K562 (cell line): Measurements from ENCODE around the gene CSDE1. TPM values are rescaled to one million over a fixed set of nuclear protein-coding genes. Genes with fewer than 3 reads are reported as not detected.

Experiments
- BCOR ChIP-seq: fragments of 450-650 bp; IDR thresholded peaks from 2 replicates; pipeline ENCODE4 v1.6.1; 2016
- BRD9 ChIP-seq: fragments of 450-650 bp; IDR thresholded peaks from 2 replicates; pipeline ENCODE4 v1.6.1; 2018; ENCODE audit warnings: low read depth; ENCODE audit not compliant: partially characterized antibody
- CBX1 ChIP-seq: sonication (generic); IDR thresholded peaks from 2 replicates; pipeline ENCODE4 v1.6.1; 2016; ENCODE audit warnings: antibody characterized with exemption, low read depth, mild to moderate bottlenecking
- HNRNPH1 ChIP-seq: fragments of 200-400 bp; formaldehyde crosslinking; optimal IDR thresholded peaks from 2 replicates; pipeline ENCODE3; 2017; ENCODE audit warnings: low read depth, mild to moderate bottlenecking, low read length, moderate library complexity
- HNRNPLL ChIP-seq: fragments of 200-400 bp; formaldehyde crosslinking; IDR thresholded peaks from 2 replicates; pipeline ENCODE4 v1.6.1; 2017; ENCODE audit warnings: low read length, low read depth, mild to moderate bottlenecking; ENCODE audit not compliant: poor library complexity, severe bottlenecking
- KLF16 ChIP-seq: IDR thresholded peaks from 2 replicates; pipeline ENCODE4 v1.6.1; 2016; ENCODE audit warnings: antibody characterized with exemption
- MIER1 ChIP-seq: fragments of 450-650 bp; IDR thresholded peaks from 2 replicates; pipeline ENCODE4 v1.6.1; 2016; ENCODE audit warnings: antibody characterized with exemption, mild to moderate bottlenecking, low read depth
- POLR2G ChIP-seq: fragments of 200-400 bp; formaldehyde crosslinking; IDR thresholded peaks from 2 replicates; pipeline ENCODE4 v1.6.1; 2017; ENCODE audit warnings: low read depth, mild to moderate bottlenecking, antibody characterized with exemption, low read length, moderate library complexity
- SETDB1 ChIP-seq: IDR thresholded peaks from one replicate; pipeline ENCODE4 v1.6.1; 2012; ENCODE audit warnings: low read length, control low read depth, inconsistent platforms
- SMARCA5 ChIP-seq: fragments of 450-650 bp; IDR thresholded peaks from 2 replicates; pipeline ENCODE4 v1.6.1; 2016
- SRSF1 ChIP-seq: fragments of 200-400 bp; formaldehyde crosslinking; IDR thresholded peaks from 2 replicates; pipeline ENCODE4 v1.6.1; 2017; ENCODE audit warnings: mild to moderate bottlenecking, low read depth, low read length, moderate library complexity
- ZNF224 ChIP-seq: sonication (generic); formaldehyde crosslinking; IDR thresholded peaks from 2 replicates; pipeline ENCODE4 v1.8.0; 2022; ENCODE audit warnings: mild to moderate bottlenecking, missing genetic modification reagents
- ZNF444 ChIP-seq: fragments of 250-450 bp; sonication (Bioruptor Pico); IDR thresholded peaks from 2 replicates; pipeline ENCODE4 v1.4.0; 2020; ENCODE audit warnings: mild to moderate bottlenecking, moderate library complexity
- ZNF57 ChIP-seq: fragments of 450-650 bp; formaldehyde crosslinking; IDR thresholded peaks from 2 replicates; pipeline ENCODE4 v1.4.0; 2020; ENCODE audit warnings: mild to moderate bottlenecking, moderate library complexity
- ZNF76 ChIP-seq: fragments of 250-450 bp; sonication (Bioruptor Pico); IDR thresholded peaks from 2 replicates; pipeline ENCODE4 v1.4.0; 2020; ENCODE audit warnings: mild to moderate bottlenecking, moderate library complexity, borderline replicate concordance
- ZNF780A ChIP-seq: fragments of 250-450 bp; sonication (Bioruptor Pico); IDR thresholded peaks from 2 replicates; pipeline ENCODE4 v1.5.0; 2021; ENCODE audit warnings: mild to moderate bottlenecking
- ZSCAN29 ChIP-seq: fragments of 450-650 bp; IDR thresholded peaks from 2 replicates; pipeline ENCODE4 v1.6.1; 2017
- polyA plus RNA-seq, 8 experiments: library from polyadenylated mRNA; depleted of rRNA in 4 of 8; stranded (reverse) in 5 of 8; unstranded in 3 of 8; fragments of >200 nt; fragmentation: Nextera tagmentation in 2 of 8; fragmentation: Illumina TruSeq in 1 of 8; extraction: Ambion mirVana in 2 of 8; extraction: Trizol in 1 of 8; gene quantifications; 2 replicates each; pipeline versions ENCODE4 v1.2.1 to v1.2.3, GENCODE V29; 2011 to 2014; ENCODE audit warnings: inconsistent platforms in 1 of 8, missing spikeins in 1 of 8
- total RNA-seq, 7 experiments: library from RNA; depleted of rRNA in 6 of 7; stranded (reverse); fragments of >200 nt in 6 of 7; fragmentation: Illumina TruSeq in 2 of 7; extraction: Trizol in 2 of 7; gene quantifications; 2 replicates each; pipeline versions ENCODE4 v1.2.1 to v1.2.3, GENCODE V29; 2011 to 2021; ENCODE audit warnings: low replicate concordance in 1 of 7
- TF ChIP-seq, protein P1 (sequence below): fragments of 250-450 bp; sonication (Bioruptor Pico); IDR thresholded peaks from 2 replicates; pipeline ENCODE4 v1.4.0; 2020; ENCODE audit warnings: borderline replicate concordance
- TF ChIP-seq, protein P2 (sequence below): fragments of 250-450 bp; sonication (Bioruptor Pico); IDR thresholded peaks from 2 replicates; pipeline ENCODE4 v1.4.0; 2020; ENCODE audit warnings: mild to moderate bottlenecking
- TF ChIP-seq, protein P3 (sequence below): fragments of 450-650 bp; IDR thresholded peaks from 2 replicates; pipeline ENCODE4 v1.6.1; 2016; ENCODE audit warnings: low read depth, mild to moderate bottlenecking, moderate library complexity
- TF ChIP-seq, protein P4 (sequence below): sonication (generic); formaldehyde crosslinking; IDR thresholded peaks from 2 replicates; pipeline ENCODE4 v1.8.0; 2022; ENCODE audit warnings: missing genetic modification reagents, mild to moderate bottlenecking, borderline replicate concordance

The CSDE1 gene
- total and polyA plus RNA-seq, 9 of the 15 experiments (the other 6 are each of a cell fraction or from before 2014, with no cell fraction given) = 174 to 538 (median 403) TPM

DNA sequence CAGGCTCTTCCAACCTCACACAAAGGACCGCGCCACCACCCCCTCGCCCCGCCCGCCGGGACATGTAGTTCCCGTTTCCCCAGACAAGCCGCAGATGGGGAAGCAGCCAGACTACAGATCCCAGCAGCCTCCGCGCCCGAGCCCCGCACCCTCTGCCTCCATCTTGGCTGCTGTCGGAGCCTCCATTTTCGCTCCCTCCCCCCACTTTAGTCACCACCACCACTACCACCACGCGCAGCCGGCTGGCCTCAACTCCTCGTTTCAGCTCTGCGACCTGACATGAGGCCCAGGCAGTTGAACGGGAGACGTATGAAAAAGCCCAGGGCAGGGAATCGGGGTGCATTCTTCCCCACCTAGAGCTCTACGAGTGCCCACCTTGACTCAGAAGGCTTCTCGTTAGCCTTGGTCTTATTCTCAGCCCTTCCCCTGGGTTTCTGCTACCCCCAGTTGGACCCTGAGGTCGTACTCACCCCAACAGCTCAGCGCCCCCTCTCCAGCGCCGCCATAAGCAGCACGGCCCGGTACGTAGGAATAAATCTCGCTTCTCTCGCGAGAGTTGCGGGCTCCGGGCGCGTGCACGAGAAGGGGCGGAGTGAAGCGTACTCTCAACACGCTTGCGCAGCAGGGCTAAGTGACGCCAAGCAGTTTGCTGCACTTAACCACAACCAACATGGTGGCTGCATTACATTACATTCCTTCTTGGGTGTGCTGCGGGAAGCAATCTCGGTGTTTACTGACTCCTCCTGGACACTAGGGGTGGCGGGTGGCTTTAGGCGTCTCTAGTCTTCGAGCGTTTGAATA is at the start of gene CSDE1 (continued):
- peak; percentile 52; the same call in 1 of the 2 replicates for TF ChIP-seq ZNF444 (CRISPR knock-in tag)
- TF ChIP-seq SETDB1 = no peak
- TF ChIP-seq HNRNPLL = peak; percentile 37
- TF ChIP-seq POLR2G = peak; percentile 97
- no peak for TF ChIP-seq ZNF780A
- TF ChIP-seq, protein P1, sequence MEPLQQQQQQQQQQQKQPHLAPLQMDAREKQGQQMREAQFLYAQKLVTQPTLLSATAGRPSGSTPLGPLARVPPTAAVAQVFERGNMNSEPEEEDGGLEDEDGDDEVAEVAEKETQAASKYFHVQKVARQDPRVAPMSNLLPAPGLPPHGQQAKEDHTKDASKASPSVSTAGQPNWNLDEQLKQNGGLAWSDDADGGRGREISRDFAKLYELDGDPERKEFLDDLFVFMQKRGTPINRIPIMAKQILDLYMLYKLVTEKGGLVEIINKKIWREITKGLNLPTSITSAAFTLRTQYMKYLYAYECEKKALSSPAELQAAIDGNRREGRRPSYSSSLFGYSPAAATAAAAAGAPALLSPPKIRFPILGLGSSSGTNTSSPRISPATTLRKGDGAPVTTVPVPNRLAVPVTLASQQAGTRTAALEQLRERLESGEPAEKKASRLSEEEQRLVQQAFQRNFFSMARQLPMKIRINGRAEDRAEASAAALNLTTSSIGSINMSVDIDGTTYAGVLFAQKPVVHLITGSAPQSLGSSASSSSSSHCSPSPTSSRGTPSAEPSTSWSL (CRISPR knock-in tag) = peak; percentile 87; the same call in 1 of the 2 replicates
- TF ChIP-seq CBX1 = peak; percentile 84; the same call in 1 of the 2 replicates
- TF ChIP-seq ZNF57 = 0 out of 2 replicates have a peak, but pooled peaks have one; percentile 63
- TF ChIP-seq KLF16 = no peak
- TF ChIP-seq ZNF224 (CRISPR knock-in tag) = no peak
- peak; percentile 89 for TF ChIP-seq ZNF76 (CRISPR knock-in tag)
- TF ChIP-seq, protein P2, sequence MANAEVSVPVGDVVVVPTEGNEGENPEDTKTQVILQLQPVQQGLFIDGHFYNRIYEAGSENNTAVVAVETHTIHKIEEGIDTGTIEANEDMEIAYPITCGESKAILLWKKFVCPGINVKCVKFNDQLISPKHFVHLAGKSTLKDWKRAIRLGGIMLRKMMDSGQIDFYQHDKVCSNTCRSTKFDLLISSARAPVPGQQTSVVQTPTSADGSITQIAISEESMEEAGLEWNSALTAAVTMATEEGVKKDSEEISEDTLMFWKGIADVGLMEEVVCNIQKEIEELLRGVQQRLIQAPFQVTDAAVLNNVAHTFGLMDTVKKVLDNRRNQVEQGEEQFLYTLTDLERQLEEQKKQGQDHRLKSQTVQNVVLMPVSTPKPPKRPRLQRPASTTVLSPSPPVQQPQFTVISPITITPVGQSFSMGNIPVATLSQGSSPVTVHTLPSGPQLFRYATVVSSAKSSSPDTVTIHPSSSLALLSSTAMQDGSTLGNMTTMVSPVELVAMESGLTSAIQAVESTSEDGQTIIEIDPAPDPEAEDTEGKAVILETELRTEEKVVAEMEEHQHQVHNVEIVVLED (CRISPR knock-in tag) = peak; percentile 75
- TF ChIP-seq, protein P3, sequence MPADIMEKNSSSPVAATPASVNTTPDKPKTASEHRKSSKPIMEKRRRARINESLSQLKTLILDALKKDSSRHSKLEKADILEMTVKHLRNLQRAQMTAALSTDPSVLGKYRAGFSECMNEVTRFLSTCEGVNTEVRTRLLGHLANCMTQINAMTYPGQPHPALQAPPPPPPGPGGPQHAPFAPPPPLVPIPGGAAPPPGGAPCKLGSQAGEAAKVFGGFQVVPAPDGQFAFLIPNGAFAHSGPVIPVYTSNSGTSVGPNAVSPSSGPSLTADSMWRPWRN = 0 out of 2 replicates have a peak, but pooled peaks have one; percentile 11
- 0 out of 2 replicates have a peak, but pooled peaks have one; percentile 71 for TF ChIP-seq MIER1
- TF ChIP-seq SMARCA5 = peak; percentile 82
- no peak for TF ChIP-seq HNRNPH1
- peak; percentile 94 for TF ChIP-seq BRD9
- TF ChIP-seq ZSCAN29 = no peak
- TF ChIP-seq, protein P4, sequence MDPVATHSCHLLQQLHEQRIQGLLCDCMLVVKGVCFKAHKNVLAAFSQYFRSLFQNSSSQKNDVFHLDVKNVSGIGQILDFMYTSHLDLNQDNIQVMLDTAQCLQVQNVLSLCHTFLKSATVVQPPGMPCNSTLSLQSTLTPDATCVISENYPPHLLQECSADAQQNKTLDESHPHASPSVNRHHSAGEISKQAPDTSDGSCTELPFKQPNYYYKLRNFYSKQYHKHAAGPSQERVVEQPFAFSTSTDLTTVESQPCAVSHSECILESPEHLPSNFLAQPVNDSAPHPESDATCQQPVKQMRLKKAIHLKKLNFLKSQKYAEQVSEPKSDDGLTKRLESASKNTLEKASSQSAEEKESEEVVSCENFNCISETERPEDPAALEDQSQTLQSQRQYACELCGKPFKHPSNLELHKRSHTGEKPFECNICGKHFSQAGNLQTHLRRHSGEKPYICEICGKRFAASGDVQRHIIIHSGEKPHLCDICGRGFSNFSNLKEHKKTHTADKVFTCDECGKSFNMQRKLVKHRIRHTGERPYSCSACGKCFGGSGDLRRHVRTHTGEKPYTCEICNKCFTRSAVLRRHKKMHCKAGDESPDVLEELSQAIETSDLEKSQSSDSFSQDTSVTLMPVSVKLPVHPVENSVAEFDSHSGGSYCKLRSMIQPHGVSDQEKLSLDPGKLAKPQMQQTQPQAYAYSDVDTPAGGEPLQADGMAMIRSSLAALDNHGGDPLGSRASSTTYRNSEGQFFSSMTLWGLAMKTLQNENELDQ = no peak
- peak; percentile 68; the same call in 1 of the 2 replicates for TF ChIP-seq BCOR
- TF ChIP-seq SRSF1 = 0 out of 2 replicates have a peak, but pooled peaks have one; percentile 49
